ENCODE measurements around the gene COL28A1.

Gene COL28A1

DNA sequence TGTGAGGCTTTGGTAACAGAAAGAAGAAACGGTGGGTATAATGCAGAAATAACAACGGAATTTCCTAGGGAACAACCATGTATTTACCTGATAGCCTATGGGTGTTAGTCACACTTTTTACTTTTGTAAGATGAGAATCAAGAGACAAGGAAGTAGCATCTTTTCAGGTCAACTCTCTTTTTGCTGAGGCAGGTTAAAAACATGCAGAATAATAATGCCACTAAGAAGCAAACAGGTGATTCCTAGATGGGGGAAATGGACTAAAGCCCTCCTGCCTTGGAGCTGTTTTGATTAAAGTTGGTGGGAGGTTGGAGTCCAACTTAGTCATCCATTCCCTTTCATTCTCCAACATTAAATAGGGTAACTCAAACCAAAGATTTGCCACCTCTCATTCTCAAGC, 2.0 kb upstream of the COL28A1 start:
- H3K4me1 ChIP-seq = no peaks in the 10 kb centered on the region
- H3K4me3 ChIP-seq (ENCODE audit: low read depth, low read length) = no peak overlapping the region
- peak overlapping the region; percentile 31 for H3K4me2 ChIP-seq (ENCODE audit: low read length)
- H2AFZ ChIP-seq = no peak overlapping the region
- H3K36me3 ChIP-seq (ENCODE audit: control insufficient read depth, insufficient read depth, low read length) = no peaks in the 10 kb centered on the region
- H3K27me3 ChIP-seq (ENCODE audit: control insufficient read depth, insufficient read depth, low read length) = no peaks in the 10 kb centered on the region
- TF ChIP-seq, protein P1, sequence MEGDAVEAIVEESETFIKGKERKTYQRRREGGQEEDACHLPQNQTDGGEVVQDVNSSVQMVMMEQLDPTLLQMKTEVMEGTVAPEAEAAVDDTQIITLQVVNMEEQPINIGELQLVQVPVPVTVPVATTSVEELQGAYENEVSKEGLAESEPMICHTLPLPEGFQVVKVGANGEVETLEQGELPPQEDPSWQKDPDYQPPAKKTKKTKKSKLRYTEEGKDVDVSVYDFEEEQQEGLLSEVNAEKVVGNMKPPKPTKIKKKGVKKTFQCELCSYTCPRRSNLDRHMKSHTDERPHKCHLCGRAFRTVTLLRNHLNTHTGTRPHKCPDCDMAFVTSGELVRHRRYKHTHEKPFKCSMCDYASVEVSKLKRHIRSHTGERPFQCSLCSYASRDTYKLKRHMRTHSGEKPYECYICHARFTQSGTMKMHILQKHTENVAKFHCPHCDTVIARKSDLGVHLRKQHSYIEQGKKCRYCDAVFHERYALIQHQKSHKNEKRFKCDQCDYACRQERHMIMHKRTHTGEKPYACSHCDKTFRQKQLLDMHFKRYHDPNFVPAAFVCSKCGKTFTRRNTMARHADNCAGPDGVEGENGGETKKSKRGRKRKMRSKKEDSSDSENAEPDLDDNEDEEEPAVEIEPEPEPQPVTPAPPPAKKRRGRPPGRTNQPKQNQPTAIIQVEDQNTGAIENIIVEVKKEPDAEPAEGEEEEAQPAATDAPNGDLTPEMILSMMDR (IDR thresholded peaks at IDR 0.05) = no peak
- H3K79me2 ChIP-seq = no peaks in the 10 kb centered on the region
- no peak overlapping the region for H3K9ac ChIP-seq
- no peaks in the 10 kb centered on the region for H3K9me3 ChIP-seq (ENCODE audit: control insufficient read depth, low read length)
- H3K27ac ChIP-seq = no peak overlapping the region

DNA sequence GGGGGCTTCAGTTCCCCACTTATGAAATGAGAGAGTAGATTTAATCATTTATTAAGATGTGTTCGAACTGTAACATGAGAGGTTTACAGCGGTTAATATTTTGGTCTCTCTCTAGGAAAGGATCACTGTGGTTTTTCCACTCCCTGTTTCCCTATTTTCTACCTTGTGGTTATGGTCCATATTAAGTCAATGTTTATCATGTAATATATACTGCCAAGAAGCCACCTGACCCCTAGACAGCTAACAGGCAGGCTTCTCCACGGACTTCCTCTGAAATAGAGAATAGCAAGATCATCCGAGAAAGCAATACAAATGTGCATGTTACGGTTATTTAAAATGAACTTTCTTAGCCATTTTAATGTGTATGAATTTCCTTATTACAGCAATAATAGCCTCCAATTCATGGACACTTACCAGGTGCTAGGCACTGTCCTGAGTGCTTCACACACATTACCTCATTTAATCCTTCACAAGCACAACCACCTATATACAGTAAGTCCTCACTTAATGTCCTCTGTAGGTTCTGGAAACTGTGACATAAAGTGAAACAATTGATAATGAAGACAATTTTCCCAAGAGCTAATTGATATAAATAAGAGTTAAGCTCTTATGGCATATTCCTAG, 835 bp upstream of the COL28A1 start:
- H3K27me3 ChIP-seq (ENCODE audit: control insufficient read depth, insufficient read depth, low read length) = no peaks in the 10 kb centered on the region
- no peak overlapping the region for H3K4me2 ChIP-seq (ENCODE audit: low read length)
- no peaks in the 10 kb centered on the region for H3K9me3 ChIP-seq (ENCODE audit: control insufficient read depth, low read length)

DNA sequence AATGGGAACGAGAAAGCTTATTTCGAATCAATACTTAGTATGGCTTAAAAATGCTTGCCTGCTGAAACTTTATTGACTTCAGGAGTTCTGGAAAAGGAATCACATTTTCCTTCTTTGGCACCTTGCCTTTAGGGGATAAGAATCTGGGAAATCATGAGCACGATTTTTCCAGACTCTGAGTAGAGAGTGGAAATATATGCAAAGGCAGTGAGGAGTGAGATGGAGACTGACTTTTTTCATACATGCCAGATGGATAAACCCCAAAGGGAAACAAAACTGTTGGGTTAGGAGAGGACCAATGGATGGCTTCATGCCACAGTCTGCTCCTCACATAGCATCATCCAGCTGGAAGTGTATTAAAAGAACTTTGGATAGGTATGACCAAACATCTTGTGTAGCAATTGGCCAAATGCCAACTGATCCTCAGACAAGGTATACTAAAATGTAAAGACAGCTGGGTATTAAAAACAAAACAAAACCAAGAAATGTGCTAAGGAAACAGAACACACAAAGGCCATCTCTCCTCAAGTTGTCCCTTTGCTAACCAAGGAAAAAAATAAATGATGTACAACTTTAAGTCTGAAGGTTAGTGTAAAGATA, 1.7 kb downstream of the COL28A1 start:
- Histone ChIP-seq H3K4me3 (ENCODE audit: low read depth, low read length) (no peak overlapping the region), H3K4me2 (ENCODE audit: low read length) (no peak overlapping the region), H2AFZ (no peak overlapping the region), H3K9ac (no peak overlapping the region), H3K4me1 (no peaks in the 10 kb centered on the region), H3K36me3 (ENCODE audit: control insufficient read depth, insufficient read depth, low read length) (no peaks in the 10 kb centered on the region), H3K79me2 (no peaks in the 10 kb centered on the region), H3K9me3 (ENCODE audit: control insufficient read depth, low read length) (no peaks in the 10 kb centered on the region), H3K27me3 (ENCODE audit: control insufficient read depth, insufficient read depth, low read length) (no peaks in the 10 kb centered on the region), H3K27ac (no peak overlapping the region)
- TF ChIP-seq, protein P1 (IDR thresholded peaks at IDR 0.05) = no peak

More for the DNA sequence above, 835 bp upstream of the COL28A1 start:
- Histone ChIP-seq H2AFZ (no peak overlapping the region), H3K4me3 (ENCODE audit: low read depth, low read length) (no peak overlapping the region), H3K27ac (no peak overlapping the region), H3K4me1 (no peaks in the 10 kb centered on the region), H3K79me2 (no peaks in the 10 kb centered on the region), H3K9ac (no peak overlapping the region), H3K36me3 (ENCODE audit: control insufficient read depth, insufficient read depth, low read length) (no peaks in the 10 kb centered on the region)
- TF ChIP-seq, protein P1 (IDR thresholded peaks at IDR 0.05) = no peak

DNA sequence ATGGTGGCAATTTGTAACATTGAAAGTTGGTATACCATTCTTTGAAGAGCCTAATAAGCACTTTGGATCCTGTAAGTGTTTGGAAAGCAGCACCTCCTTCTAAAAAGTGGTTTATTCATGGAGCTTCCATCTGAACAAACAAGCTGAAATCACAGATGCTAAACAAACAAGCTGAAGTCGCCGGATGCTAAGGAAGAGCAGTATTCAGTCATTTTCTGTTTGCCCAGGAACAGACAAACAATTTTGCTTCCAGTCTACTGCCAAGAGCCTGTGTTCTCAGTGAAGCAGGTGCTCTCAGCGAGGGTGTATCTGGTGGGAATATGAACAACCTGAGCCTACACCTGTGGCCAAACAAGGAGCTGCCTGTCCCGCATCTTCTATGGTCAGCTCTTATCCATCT, 6.3 kb downstream of the COL28A1 start:
- no peak overlapping the region for H3K4me3 ChIP-seq (ENCODE audit: low read depth, low read length)
- no peak overlapping the region for H3K27ac ChIP-seq
- H3K27me3 ChIP-seq (ENCODE audit: control insufficient read depth, insufficient read depth, low read length) = no peaks in the 10 kb centered on the region
- H3K4me1 ChIP-seq = no peaks in the 10 kb centered on the region
- TF ChIP-seq, protein P1 (IDR thresholded peaks at IDR 0.05) = no peak
- no peaks in the 10 kb centered on the region for H3K79me2 ChIP-seq
- no peaks in the 10 kb centered on the region for H3K9me3 ChIP-seq (ENCODE audit: control insufficient read depth, low read length)
- no peak overlapping the region for H3K4me2 ChIP-seq (ENCODE audit: low read length)
- H3K36me3 ChIP-seq (ENCODE audit: control insufficient read depth, insufficient read depth, low read length) = no peaks in the 10 kb centered on the region
- H3K9ac ChIP-seq = no peak overlapping the region
- H2AFZ ChIP-seq = no peak overlapping the region

DNA sequence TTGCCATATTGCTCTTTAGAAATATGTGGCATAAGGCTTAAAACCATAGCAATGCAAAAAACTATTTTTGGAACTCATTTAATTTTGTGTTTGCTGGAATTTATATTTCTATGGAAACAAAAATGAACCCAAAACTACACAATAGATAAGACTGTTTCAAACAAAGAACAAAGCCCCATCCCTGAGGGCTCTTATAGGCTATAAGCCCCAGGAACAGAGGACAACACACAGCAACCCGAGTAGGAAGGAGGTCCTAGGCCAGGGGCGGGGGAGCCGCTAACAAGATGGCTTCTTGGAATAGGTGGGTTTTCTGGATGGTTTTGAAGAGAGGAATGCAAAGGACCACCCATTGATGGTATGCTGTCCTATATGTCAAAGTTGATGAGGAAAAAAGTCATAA, 8.6 kb downstream of the COL28A1 start:
- Histone ChIP-seq H3K4me2 (ENCODE audit: low read length) (no peak overlapping the region), H3K36me3 (ENCODE audit: control insufficient read depth, insufficient read depth, low read length) (no peaks in the 10 kb centered on the region), H3K4me1 (no peaks in the 10 kb centered on the region), H3K4me3 (ENCODE audit: low read depth, low read length) (no peak overlapping the region), H3K27me3 (ENCODE audit: control insufficient read depth, insufficient read depth, low read length) (no peaks in the 10 kb centered on the region), H3K9me3 (ENCODE audit: control insufficient read depth, low read length) (no peaks in the 10 kb centered on the region), H3K9ac (no peak overlapping the region), H2AFZ (no peak overlapping the region), H3K27ac (no peak overlapping the region), H3K79me2 (no peaks in the 10 kb centered on the region)
- TF ChIP-seq, protein P1 (IDR thresholded peaks at IDR 0.05) = no peak
